ENCODE data around the gene SIM1. TPM values are rescaled to one million over a fixed set of nuclear protein-coding genes. Genes with fewer than 3 reads are reported as not detected.

SIM1 gene
- total RNA-seq, 1 experiment from 2014 or later: not detected

DNA sequence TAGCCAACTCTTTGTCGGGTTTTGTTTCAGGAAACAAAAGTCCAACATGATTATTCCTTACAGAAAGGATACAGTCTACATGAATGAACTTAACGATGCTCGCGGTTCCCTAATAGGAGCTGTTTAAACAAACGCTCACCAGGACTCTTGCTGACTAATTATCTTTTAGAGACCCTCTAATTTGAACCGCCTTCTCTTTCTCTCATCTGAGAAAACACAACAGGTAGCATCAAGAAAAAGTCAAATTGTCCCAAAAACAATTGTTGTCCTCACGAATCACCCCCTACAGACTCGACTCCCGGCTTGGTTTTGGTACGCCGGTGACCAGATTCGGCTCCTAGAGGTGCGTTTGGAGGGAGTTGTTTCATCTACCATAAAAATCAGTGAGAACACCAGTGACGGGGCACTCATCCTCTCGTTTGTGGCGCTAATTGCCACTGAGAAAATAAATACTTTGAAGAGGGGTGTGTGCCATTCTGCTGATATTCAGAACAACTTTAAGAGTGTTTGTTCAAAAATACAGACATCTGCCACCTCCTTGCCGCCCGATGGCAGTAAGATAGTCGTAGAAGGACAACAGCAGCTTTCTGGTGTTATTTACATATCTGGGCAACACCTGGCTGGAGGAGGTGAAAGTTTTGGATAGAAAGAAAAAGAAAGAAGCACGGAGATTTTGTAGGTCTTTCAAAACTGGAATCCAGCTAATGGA, 1.1 kb upstream of the SIM1 start:
- Histone ChIP-seq H3K9me3 (ENCODE audit: control insufficient read depth in 1 of 2, insufficient read depth in 1 of 2, low read depth in 1 of 2, low read length in 2 of 2) (no peaks in the 10 kb centered on the region), H3K4me2 (ENCODE audit: low read length) (no peak overlapping the region), H4K20me1 (ENCODE audit: insufficient read depth) (no peaks in the 10 kb centered on the region), H3K9ac (ENCODE audit: low read length) (no peak overlapping the region), H3K27me3 (ENCODE audit: insufficient read depth, low read length) (no peaks in the 10 kb centered on the region), H2AFZ (ENCODE audit: low read depth, low read length, poor library complexity, severe bottlenecking) (no peak overlapping the region), H3K79me2 (ENCODE audit: insufficient read depth, low read length) (no peaks in the 10 kb centered on the region), H3K4me1 (ENCODE audit: control insufficient read depth in 1 of 2, insufficient read depth in 2 of 2, low read length in 2 of 2) (no peaks in the 10 kb centered on the region), H3K36me3 (ENCODE audit: control insufficient read depth in 1 of 2, insufficient read depth in 2 of 2, low read length in 2 of 2) (no peaks in the 10 kb centered on the region), H3K9me2 (ENCODE audit: insufficient read depth) (no peaks in the 10 kb centered on the region), H3K4me3 (replicated peaks in 1 of 2; ENCODE audit: low read depth in 1 of 2, low read length in 2 of 2) (no peak overlapping the region), H3K27ac (ENCODE audit: low read depth, low read length) (no peak overlapping the region)
- CTCF ChIA-PET: no interaction called here
- RAD21 ChIA-PET (ENCODE audit: low non-redundant PET in 1 of 2, low total read pairs in 2 of 2, uncharacterized antibody in 2 of 2, unreplicated experiment in 2 of 2): no interaction called here
- intact Hi-C loops (cut with micrococcal nuclease): no loop called here
- TF ChIP-seq SIN3A (IDR thresholded peaks at IDR 0.05; ENCODE audit: low read depth): no peak
- TF ChIP-seq CEBPB (IDR thresholded peaks at IDR 0.05; ENCODE audit: low read depth): no peak
- TF ChIP-seq SRF (IDR thresholded peaks at IDR 0.05; ENCODE audit: low read depth): no peak
- no peak for TF ChIP-seq MAX (IDR thresholded peaks at IDR 0.05)
- TF ChIP-seq CBX3 (IDR thresholded peaks at IDR 0.05; ENCODE audit: low read depth): no peak
- TF ChIP-seq EZH2 (IDR thresholded peaks at IDR 0.05): no peak
- TF ChIP-seq EGR1 (IDR thresholded peaks at IDR 0.05; ENCODE audit: low read depth): no peak
- no peak for TF ChIP-seq RAD21 (IDR thresholded peaks at IDR 0.05; ENCODE audit: low read depth)
- no peak for TF ChIP-seq CTCF (IDR thresholded peaks at IDR 0.05 in 2 of 3, conservative IDR thresholded peaks at IDR 0.05 in 1 of 3; ENCODE audit: borderline replicate concordance in 1 of 3, insufficient read depth in 1 of 3, low read depth in 2 of 3, low read length in 2 of 3)
- no peak for TF ChIP-seq ELF1 (IDR thresholded peaks at IDR 0.05; ENCODE audit: borderline replicate concordance, low read depth)
- no peak for TF ChIP-seq JUND (IDR thresholded peaks at IDR 0.05)
- no peak for TF ChIP-seq FOSL1 (IDR thresholded peaks at IDR 0.05; ENCODE audit: low read depth)
- TF ChIP-seq ZBTB33 (IDR thresholded peaks at IDR 0.05; ENCODE audit: extremely low read depth, insufficient replicate concordance, low read length): no peak
- TF ChIP-seq SP1 (IDR thresholded peaks at IDR 0.05; ENCODE audit: low read depth): no peak
- no peak for TF ChIP-seq POLR2AphosphoS5 (IDR thresholded peaks at IDR 0.05; ENCODE audit: low read depth, low read length)
- no peak for TF ChIP-seq EZH2phosphoT487 (IDR thresholded peaks at IDR 0.05; ENCODE audit: borderline replicate concordance)
- POLR2A ChIA-PET: no interaction called here
- no peak for ATAC-seq
- no peak for DNase-seq (ENCODE audit: low read depth, low spot score)
- BruUV-seq (replicated peaks): no TSS peak
